NCI-H2227 (cell line): ENCODE data around the gene MICU1.
"Not testable (repeated sequence)": the region's sequence is repeated elsewhere in the genome, so short reads cannot be mapped to it uniquely, and the experiment has no call there.

ENCODE experiments used
- DNase-seq: peaks from one replicate; lab custom pipeline; 2025; ENCODE audit not compliant: unreplicated experiment; lab: John Stamatoyannopoulos, UW

Gene MICU1, protein sequence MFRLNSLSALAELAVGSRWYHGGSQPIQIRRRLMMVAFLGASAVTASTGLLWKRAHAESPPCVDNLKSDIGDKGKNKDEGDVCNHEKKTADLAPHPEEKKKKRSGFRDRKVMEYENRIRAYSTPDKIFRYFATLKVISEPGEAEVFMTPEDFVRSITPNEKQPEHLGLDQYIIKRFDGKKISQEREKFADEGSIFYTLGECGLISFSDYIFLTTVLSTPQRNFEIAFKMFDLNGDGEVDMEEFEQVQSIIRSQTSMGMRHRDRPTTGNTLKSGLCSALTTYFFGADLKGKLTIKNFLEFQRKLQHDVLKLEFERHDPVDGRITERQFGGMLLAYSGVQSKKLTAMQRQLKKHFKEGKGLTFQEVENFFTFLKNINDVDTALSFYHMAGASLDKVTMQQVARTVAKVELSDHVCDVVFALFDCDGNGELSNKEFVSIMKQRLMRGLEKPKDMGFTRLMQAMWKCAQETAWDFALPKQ

DNA sequence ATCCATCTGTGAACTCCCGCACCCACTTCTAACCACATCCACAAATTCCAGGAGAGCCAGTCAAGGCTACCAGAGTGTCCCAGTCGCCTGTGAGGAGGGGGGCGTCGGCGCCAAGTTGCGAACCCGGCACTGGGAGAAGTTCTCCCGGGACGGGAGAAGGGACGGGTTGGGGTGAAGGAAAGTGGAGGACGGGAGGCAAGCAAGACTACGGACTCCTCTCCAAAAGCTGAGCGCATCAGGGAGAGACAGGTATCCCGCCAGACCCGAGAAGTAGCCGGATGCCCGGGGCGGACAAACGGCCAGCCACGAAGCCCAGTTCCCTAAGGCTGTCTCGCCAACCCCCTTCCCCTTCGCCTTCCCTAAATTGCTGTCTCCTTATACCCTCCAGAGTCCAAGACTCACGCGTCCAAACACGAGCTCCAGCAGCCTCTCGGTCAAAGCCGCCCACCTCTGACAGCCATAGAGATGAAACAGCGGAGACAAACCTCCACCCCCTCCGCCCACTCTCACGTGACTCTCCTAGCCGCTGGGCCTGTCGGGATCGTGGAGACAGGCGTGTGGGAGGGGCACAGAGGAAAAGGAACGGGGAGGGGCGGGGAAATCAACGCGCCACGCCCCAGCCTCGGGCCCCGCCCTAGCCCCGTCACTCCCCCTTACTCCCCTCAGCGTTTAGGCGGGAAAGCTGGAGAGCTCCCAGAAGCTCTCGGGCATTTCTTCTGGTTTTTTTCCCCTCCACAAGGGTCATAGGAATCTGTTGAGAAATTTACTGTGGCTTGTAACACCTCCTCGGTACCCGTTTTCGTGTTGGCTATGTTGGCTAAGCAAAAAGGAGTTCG, at the start of gene MICU1:
MICU1 (minus strand) TSS at position 472 of the 836 bp plus-strand sequence. CDS start 59,286 bp downstream, outside the sequence.
- DNase-seq, result peak; percentile 95

DNA sequence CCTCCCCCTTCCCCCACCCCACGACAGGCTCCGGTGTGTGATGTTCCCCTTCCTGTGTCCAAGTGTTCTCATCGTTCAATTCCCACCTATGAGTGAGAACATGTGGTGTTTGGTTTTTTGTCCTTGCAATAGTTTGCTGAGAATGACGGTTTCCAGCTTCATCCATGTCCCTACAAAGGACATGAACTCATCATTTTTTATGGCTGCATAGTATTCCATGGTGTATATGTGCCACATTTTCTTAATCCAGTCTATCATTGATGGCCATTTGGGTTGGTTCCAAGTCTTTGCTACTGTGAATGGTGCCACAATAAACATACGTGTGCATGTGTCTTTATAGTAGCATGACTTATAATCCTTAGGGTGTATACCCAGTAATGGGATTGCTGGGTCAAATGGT, 48.3 kb upstream of the MICU1 start:
- not testable (repeated sequence) for DNase-seq

DNA sequence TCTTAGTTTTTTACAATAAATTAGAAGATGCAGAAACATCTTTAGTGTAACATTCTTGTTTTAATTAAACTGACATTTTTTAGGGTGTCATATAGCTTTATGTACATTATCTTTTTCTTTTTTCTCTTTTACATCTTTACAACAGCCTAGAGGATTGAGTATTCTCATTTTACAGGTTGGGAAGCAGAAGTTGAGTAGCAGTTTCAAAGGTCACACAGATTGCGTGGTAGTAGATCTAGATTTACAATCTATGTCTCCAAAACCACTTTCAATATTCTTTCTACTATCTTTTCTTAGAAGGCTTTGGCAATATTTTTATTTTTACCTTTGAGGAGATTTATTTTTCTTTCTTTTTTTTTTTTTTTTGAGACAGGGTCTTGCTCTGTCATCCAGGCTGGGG, 47.4 kb upstream of the MICU1 start:
- no peak for DNase-seq

DNA sequence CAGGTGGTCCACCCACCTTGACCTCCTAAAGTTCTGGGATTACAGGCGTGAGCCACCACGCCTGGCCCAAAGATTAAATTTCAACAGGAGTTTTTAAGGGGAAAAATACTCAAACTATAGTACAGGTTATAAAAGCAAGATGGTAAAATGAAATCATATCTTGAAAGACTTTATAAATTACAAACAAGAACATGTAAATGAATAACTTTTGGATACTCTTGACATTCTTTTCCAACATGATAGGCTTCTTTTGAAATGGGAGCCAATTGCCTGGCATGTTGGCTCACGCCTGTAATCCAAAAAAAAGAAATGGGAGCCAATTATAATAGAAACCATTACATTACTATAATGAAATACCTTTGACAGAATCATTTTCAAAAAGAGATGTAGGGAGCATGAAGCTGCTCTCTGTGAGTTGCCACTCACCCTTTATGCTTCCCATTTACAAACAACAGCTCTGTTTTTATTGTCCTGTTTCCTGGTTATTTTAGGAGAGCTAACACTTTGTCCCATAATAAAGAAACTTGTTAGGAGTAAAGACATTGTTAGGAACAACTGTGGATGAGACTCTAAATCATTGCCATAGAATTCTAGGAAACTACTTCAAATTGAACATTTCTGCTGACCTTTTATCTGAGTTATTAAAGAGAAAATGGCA, 41.5 kb upstream of the MICU1 start:
- no peak for DNase-seq

DNA sequence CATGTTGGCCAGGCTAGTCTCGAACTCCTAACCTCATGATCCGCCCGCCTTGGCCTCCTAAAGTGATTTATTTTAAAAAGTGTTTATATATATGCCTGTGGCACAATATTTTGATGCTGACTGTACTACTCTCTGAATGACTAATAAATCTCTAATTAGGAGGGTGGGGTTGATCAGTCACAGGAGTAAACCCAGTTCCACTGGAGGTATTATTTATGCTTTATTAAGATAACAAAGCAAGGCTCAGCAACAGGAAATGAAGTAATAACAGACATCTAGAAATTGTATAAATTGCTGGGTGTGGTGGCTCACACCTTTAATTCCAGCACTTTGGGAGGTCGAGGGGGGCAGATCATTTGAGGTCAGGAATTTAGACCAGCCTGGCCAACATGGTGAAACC, 40.0 kb upstream of the MICU1 start:
- no peak for DNase-seq

DNA sequence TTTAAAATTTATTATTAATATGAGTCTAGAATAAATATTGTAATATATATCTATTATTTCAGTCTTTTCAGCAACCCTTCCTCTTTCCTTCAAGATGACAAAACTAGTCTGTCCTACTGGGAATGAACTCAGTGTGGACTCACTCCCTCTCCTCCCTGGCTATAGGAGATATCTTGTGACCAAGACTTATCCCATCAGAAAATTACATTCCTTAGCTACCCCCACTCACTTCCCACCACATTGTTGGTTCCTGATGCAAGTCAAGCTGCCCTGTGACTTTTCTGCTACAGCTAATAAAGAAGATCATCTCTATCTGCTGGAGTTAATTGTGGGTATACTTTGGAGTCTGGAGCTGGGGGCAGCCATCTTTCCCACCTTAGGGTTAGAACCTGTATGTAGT, 38.1 kb upstream of the MICU1 start:
- DNase-seq, result no peak

DNA sequence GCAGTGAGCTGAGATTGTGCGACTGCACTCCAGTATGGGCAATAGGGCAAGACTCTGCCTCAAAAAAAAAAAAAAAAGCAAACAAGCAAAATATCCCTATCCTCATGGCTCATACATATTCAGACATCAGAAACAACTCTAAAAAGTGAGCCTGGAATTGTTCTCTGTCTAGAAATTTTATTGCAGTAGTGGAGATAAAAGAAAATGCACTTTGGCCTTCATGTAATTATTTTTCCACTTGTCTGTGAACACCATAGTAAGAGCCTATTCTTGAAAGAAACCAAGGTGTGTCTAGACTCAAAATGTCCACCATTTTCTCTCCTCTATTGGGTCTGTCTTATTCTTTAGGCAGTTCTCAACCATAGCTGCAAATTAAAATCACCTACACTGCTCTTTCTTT, 35.6 kb upstream of the MICU1 start:
- DNase-seq, result no peak

DNA sequence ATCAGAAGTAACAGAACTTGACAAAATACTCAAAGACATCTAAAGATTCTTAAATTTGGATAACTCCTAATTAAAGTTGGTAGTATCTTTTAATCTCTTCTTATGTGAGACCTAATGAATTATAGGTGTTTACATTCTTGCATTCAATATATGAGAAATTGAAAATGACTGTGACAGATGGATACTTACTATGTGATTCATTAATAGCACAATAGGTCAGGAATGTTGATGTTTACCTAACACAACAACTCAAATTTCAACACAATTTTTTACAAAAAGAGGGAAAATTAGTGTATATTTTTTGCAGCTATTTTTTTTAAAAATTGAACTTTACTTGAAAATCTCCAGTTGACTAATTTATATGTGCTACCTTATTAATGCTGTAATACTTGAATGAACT, 34.3 kb upstream of the MICU1 start:
- DNase-seq, result no peak

DNA sequence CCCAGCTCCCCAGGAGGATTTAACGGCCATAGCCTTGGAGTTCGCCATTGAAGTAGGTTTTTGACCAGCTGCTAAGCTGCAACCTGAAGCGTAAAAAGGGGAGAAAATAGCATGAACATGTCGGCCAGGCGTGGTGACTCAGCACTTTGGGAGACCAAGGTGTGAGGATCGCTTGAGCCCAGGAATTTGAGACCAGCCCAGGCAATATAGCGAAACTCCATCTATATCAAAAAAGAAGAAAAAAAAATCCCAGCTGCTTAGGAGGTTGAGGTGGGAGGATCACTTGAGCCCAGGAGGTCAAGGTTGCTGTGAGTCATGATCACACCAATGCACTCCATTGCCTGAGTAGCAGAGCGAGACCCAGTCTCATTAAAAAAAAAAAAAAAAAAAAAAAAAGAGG, 33.8 kb upstream of the MICU1 start:
- peak; percentile 3 for DNase-seq

DNA sequence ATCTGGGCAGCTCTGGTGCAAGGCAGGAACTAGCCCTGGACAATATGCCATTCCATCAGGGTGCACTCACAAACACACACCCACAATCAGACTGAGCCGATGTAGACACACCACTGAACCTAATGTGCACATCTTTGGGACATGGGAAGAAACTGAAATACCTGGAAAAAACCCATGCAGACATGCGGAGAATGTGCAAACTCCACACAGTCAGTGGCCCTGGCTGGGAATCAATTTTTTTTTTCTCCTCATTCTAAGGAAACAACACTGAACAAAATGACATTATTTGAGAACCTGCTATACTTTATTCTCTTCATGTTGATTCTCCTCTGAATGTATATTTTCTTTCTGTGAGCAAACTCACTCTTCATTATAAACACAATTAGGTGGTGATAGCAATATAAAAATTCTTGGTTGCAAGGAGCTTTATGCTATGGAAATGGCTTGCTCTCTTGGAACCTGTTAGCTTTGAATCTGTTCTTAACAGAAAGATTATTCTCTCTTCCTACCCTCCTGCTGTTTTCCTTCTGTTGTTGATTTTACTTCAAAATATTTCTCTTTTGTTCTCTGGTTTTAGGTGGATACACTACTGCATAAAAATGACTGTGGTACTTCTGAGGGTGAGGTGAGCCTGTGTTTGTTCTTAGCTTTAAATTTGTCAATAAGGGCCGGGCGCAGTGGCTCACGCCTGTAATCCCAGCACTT, 33.0 kb upstream of the MICU1 start:
- DNase-seq, result no peak

DNA sequence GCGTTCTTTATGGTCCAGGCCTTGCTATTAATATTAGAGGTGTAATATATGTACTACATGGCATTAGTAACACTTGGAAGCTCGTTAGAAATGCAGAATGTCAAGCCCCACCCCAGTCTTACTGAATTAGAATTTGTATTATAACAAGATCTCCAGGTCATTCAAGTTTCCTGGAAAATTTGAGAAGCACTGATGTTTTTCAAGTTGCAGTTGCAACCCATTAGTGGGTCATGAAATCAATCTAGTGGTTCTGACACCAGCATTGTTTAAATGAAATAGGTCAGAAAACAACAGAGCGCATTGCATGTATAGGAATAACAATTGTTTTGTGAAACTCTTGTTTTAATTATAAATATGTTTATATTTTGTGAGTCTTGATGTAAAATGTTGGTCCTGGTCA, 28.8 kb upstream of the MICU1 start:
- no peak for DNase-seq

DNA sequence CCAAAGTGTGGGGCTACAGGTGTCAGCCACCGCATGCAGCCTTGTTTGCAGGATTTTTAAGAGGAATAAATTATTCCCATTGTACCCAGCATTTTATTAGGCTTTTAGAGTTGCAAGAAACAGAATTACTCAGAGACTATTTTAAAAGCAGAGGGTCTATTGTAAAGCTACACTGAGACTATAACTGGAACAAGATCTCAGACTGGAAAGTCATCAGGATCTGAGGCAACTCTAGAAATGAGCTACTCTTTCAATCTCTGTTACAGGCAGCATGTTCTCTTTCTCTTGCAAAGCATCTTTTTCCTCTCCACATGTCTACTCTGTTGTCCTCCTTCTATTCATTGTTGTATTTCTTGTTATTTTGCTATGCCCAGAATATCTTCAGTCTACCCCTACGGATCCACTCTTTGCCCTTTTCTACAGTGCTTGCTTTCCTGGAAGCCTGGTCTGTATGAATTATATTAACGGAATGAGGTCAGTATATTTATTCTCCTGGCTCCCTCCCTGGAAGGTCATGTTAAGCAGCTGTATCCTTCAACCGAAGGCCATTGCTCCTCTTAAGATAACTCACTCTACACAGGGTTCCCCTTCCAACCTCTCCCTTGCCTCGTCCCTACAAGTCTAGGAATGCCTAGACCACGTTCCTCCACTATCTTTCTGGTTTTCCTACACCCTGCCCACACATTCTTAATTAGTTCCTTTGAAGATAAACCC, 27.7 kb upstream of the MICU1 start:
- no peak for DNase-seq

DNA sequence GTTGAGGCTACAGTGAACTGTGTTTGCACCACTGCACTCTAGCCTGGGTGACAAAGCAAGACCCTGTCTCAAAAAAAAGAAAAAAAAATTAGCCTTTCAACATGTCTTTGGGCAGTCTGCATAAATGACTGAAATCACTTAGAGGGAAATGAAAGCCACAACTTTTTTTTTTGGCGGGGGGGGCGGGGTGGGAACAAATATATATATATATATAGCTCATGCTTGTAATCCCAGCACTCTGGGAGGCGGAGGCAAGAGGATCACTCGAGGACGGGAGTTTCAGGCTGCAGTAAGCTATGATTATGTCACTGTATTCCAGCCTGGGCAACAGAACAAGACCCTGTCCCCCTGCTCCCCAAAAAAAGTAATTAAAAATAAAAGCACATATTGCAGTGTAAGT, 23.4 kb upstream of the MICU1 start:
- no peak for DNase-seq

DNA sequence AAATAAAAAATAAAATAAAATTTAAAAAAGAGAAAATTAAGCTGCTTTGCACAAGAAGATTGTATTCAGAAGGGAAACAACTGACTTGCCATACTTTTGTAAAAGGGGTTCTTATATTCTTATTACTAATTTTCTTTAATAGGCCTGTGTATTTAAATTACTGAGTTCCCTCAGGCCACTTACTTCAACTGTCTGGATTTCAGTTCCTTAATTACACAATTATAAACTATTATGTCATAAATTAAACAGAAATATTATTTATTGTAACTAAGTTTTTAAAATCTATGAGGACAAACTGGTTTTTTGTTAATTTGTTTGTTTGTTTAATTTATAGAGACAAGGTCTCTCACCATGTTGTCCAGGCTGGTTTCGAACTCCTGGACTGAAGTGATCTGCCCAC, 22.4 kb upstream of the MICU1 start:
- no peak for DNase-seq

DNA sequence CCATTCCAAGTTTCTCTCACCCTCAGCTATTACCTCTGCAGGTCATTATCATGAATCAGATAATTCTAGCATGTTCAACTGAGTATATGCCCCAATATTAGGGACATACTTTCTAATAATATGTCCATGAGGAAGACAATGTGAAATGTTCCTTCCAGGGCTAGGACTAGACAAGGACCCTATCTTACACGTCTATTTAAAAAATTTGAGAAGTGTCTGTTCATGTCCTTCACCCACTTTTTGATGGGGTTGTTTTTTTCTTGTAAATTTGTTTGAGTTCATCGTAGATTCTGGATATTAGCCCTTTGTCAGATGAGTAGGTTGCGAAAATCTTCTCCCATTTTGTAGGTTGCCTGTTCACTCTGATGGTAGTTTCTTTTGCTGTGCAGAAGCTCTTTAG, 21.1 kb upstream of the MICU1 start:
- DNase-seq, result not testable (repeated sequence)

DNA sequence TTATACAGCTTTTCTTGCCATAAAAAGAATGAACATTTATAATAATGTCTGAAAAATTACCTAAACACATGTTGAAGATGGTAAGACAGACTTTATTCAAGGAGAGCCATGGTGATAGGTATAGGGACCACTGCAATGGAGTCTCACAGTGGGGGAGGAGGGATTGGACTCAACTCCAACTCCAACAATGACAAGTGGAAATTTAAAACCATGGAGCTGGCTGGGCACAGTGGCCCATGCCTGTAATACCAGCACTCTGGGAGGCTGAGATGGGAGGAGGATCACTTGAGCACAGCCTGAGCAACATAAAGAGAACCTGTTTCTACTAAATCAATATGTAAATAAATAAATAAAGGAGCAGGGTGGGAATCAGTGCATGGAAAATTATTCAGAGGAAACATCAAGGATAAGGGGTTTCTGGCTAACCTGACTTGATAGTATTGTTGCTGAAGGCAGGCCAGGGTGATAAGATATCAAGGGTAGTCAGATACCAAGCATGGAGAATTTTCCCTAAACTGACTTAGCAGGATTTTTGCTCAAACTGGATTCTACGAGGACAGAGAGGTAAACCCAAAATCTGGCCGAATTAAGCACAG, 19.5 kb upstream of the MICU1 start:
- DNase-seq, result no peak

DNA sequence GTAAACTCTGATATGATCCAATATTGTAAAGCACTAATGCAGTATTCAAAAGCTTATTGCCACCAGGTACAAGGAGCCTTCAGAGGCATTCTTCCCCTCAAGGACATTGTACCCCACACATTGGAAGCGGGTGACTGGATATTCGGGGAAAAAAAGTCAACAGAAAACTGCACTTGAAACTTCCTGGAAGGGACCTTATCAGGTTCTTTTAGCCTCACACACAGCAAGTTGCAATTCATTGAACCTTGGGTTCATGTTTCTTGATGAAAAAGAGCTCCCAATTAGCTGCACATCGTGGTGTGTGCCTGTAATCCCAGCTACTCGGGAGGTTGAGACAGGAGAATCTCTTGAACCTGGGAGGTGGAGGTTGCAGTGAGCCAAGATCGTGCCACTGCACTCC, 16.4 kb upstream of the MICU1 start:
- no peak for DNase-seq

DNA sequence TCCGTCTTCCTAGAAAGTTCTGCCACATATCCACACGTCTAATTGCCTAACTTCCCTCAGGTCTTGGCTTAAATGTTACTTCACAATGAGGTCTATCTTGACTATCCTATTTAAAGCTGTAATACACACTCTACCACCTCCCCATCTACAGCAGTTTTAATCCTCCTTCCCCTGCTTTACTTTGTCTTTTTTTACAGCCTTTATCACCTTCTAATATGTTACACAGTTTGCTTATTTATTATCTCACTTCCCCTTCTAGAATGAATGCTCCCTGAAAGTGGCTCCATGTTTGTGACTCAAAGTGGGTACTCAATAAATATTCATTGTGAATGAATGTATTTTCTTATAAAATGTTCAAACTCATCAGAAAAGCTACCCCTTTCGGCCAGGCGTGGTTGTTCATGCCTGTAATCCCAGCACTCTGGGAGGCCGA, 13.6 kb upstream of the MICU1 start:
- no peak for DNase-seq

DNA sequence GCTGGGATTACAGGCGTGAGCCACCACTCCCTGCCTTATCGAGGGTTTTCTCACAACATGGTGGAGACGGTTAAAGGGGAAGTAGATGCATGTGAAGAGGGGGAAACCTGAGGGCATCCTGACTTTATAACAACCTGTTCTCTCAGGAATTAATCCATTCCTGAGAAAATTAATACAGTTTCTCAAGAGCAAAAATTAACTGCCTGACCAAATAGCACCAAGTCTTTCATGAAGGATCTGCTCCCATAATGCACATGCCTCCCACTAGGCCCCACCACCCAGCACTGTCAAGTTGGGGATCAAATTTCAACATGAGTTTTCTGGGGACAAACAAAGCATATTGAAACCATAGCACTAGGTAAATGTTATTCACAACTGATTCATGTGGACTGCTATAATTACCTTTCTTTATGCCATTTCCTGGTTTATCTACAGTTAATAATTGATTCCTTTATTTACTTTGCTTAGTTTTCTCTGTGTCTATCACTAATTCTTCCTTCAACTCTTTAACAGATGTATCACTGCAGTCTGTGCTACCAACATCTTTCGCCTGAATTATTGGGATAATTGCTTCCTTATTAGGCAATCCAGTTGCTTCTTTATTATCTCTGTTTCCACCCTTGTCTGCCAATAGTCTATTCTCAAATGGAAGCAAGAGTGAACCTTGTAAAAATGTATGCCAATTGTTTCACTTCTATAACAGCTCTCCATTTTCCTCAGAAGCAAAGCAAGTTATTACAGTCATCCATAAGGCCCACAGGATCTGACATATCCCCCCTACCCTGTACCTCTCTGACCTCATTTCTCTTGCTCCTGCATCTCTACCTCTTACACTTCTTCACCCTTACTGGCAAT, 12.9 kb upstream of the MICU1 start:
- no peak for DNase-seq
